PC-9 (cell line): ENCODE data around the gene AQP1.

Experiments
- CTCF ChIP-seq: fragments of 200-600 bp; sonication (generic); conservative IDR thresholded peaks from 2 replicates; pipeline ENCODE4 v1.6.1; 2017; ENCODE audit warnings: mixed run types, antibody characterized with exemption, mild to moderate bottlenecking, moderate library complexity
- EZH2 ChIP-seq: fragments of 200-600 bp; sonication (generic); IDR thresholded peaks from 2 replicates; pipeline ENCODE4 v1.8.0; 2017; ENCODE audit warnings: antibody characterized with exemption, low read depth

GRCh38 chr7:30880941-30881340 lies 30.7 kb upstream of the AQP1 start:
- TF ChIP-seq CTCF (no peak), EZH2 (no peak)
